Measurements from ENCODE around the gene PARD3.

GRCh38 chr10:34555653-34556052 lies 259.4 kb downstream of the PARD3 start:
- no peak for TF ChIP-seq CTCF (IDR thresholded peaks at IDR 0.05)
- no peak for TF ChIP-seq POLR2A (IDR thresholded peaks at IDR 0.05)
- TF ChIP-seq POLR2AphosphoS5 (IDR thresholded peaks at IDR 0.05): no peak
- TF ChIP-seq EP300 (IDR thresholded peaks at IDR 0.05; ENCODE audit: low read depth): no peak
